Right lobe of liver (tissue), 4 donors: ENCODE measurements around the gene GFPT1.

ENCODE experiments used
- CTCF ChIP-seq, 4 donors: fragments of 200-600 bp in 3 of 4; fragments of 450-650 bp in 1 of 4; IDR thresholded peaks; one replicate each; pipeline versions ENCODE4 v1.5.1 to v1.8.0; 2016 to 2022; ENCODE audit warnings: antibody characterized with exemption in 4 of 4, mild to moderate bottlenecking in 2 of 4
- POLR2A ChIP-seq: fragments of 450-650 bp; IDR thresholded peaks from one replicate; pipeline ENCODE4 v1.6.1; 2017; ENCODE audit warnings: antibody characterized with exemption, mild to moderate bottlenecking
- donor health status: DM: no; HTN: no; CAD: no.
- donor health status: DM: no; HTN: no; CAD: no.
- donor health status: DM: no; HTN: yes; CAD: no.

GRCh38 chr2:69305166-69305565 is 81.9 kb downstream of the GFPT1 start:
- TF ChIP-seq CTCF (IDR thresholded peaks at IDR 0.05) (no peak), POLR2A (no peak)
